Caco-2 (cell line): ENCODE results near the gene ELF3. TPM values are rescaled to one million over a fixed set of nuclear protein-coding genes. Genes with fewer than 3 reads are reported as not detected.

Experiments
- BruUV-seq: library from RNA; stranded (reverse); fragments of 400-500 nt; replicated peaks from 2 replicates; lab custom pipeline; 2021; lab: Mats Ljungman, UMichigan
- CTCF ChIA-PET: fragments of 300-600 bp; sonication (Branson Sonifier 250); formaldehyde crosslinking; loops from one replicate; lab custom pipeline; 2022; ENCODE audit warnings: antibody characterized with exemption; lab: Charles Lee
- POLR2A ChIA-PET: fragments of 300-600 bp; sonication (Branson Sonifier 250); formaldehyde crosslinking; loops from one replicate; lab custom pipeline; 2022; ENCODE audit warnings: antibody characterized with exemption; lab: Charles Lee
- DNase-seq, 2 experiments: peaks; one replicate each; pipeline versions ENCODE4 v3.0.0 to v3.0.0-alpha.2; 2020 to 2022
- H3K27me3 ChIP-seq: replicated peaks from 2 replicates; pipeline ENCODE4 v1.6.0; 2011; ENCODE audit warnings: low read length; ENCODE audit not compliant: control insufficient read depth, insufficient read depth
- H3K36me3 ChIP-seq: 2 replicates; pipeline ENCODE4 v1.5.1; 2011; ENCODE audit warnings: low read length; ENCODE audit not compliant: control insufficient read depth, insufficient read depth
- H3K4me1 ChIP-seq: fragments of 250-450 bp; sonication (Bioruptor Pico); 2 replicates; pipeline ENCODE4 v1.5.1; 2020; ENCODE audit warnings: mild to moderate bottlenecking
- H3K4me3 ChIP-seq: 2 replicates; pipeline ENCODE4 v1.5.1; 2011; ENCODE audit warnings: low read depth, mild to moderate bottlenecking, control low read depth, low read length
- H3K9me3 ChIP-seq: fragments of 250-450 bp; sonication (Bioruptor Pico); 2 replicates; pipeline ENCODE4 v1.5.1; 2020; ENCODE audit warnings: mild to moderate bottlenecking, moderate library complexity
- H3K27ac Mint-ChIP-seq: one replicate; pipeline ENCODE4 v1.8.0; 2022; ENCODE audit warnings: mixed read lengths; ENCODE audit not compliant: unreplicated experiment
- H3K27me3 Mint-ChIP-seq: one replicate; pipeline ENCODE4 v1.8.0; 2022; ENCODE audit warnings: mixed read lengths; ENCODE audit not compliant: insufficient read depth, unreplicated experiment
- H3K36me3 Mint-ChIP-seq: one replicate; pipeline ENCODE4 v1.8.0; 2022; ENCODE audit warnings: mild to moderate bottlenecking, mixed read lengths; ENCODE audit not compliant: insufficient read depth, unreplicated experiment
- H3K4me1 Mint-ChIP-seq: one replicate; pipeline ENCODE4 v1.8.0; 2022; ENCODE audit warnings: low read depth, mixed read lengths; ENCODE audit not compliant: unreplicated experiment
- H3K4me3 Mint-ChIP-seq: one replicate; pipeline ENCODE4 v1.8.0; 2022; ENCODE audit warnings: mild to moderate bottlenecking, moderate library complexity, mixed read lengths; ENCODE audit not compliant: unreplicated experiment
- H3K9me3 Mint-ChIP-seq: one replicate; pipeline ENCODE4 v1.8.0; 2022; ENCODE audit warnings: mixed read lengths; ENCODE audit not compliant: unreplicated experiment
- CTCF ChIP-seq, 2 experiments: fragments of 200-600 bp in 1 of 2; IDR thresholded peaks; 1 replicate in 1 of 2; 2 replicates in 1 of 2; pipeline versions ENCODE4 v1.5.1 to v1.8.0; 2011 to 2022; ENCODE audit warnings: antibody characterized with exemption in 1 of 2, control low read depth in 1 of 2, inconsistent platforms in 1 of 2, low read depth in 1 of 2, low read length in 1 of 2, mild to moderate bottlenecking in 1 of 2, moderate library complexity in 1 of 2; ENCODE audit not compliant: insufficient read depth in 1 of 2, severe bottlenecking in 1 of 2, unreplicated experiment in 1 of 2
- intact Hi-C: fragments of 100-400 bp; cut with micrococcal nuclease; formaldehyde crosslinking; loops from one replicate; pipeline ENCODE4 v1.10.0; 2022; ENCODE audit not compliant: unreplicated experiment
- total RNA-seq: library from RNA; stranded (reverse); gene quantifications from 2 replicates; pipeline ENCODE4 v1.2.3, GENCODE V29; 2022

The ELF3 gene
- total RNA-seq, 1 experiment from 2014 or later: 116 TPM

- DNase-seq: no peak
- intact Hi-C loops: no loop called here
- TF ChIP-seq CTCF (IDR thresholded peaks at IDR 0.05; ENCODE audit: insufficient read depth in 1 of 2, low read depth in 1 of 2, low read length in 1 of 2, severe bottlenecking in 1 of 2, unreplicated experiment in 1 of 2): no peak
- Histone ChIP-seq H3K4me1 (peaks cover 32% of the 10 kb centered on the region), H3K4me3 (no peak overlapping the region), H3K27me3 (no peaks in the 10 kb centered on the region), H3K36me3 (peaks cover 4% of the 10 kb centered on the region; the same call in 1 of the 2 replicates), H3K9me3 (no peaks in the 10 kb centered on the region)
- ChIA-PET CTCF (interaction anchor here (4.9 kb wide), 1 partner anchor 117 kb away, joined by 30 read pairs; no protein-coding TSS in a partner anchor), POLR2A (no interaction called here)
- Mint-ChIP-seq H3K27me3 (no peaks in the 10 kb centered on the region), H3K36me3 (peaks cover 95% of the 10 kb centered on the region), H3K4me3 (no peak overlapping the region), H3K27ac (peak overlapping the region; percentile 26), H3K9me3 (no peaks in the 10 kb centered on the region), H3K4me1 (peaks cover 29% of the 10 kb centered on the region)
- BruUV-seq: no TSS peak
Measured at GRCh38 chr1:202002507-202002906, 7.9 kb upstream of the ELF3 start.

DNA sequence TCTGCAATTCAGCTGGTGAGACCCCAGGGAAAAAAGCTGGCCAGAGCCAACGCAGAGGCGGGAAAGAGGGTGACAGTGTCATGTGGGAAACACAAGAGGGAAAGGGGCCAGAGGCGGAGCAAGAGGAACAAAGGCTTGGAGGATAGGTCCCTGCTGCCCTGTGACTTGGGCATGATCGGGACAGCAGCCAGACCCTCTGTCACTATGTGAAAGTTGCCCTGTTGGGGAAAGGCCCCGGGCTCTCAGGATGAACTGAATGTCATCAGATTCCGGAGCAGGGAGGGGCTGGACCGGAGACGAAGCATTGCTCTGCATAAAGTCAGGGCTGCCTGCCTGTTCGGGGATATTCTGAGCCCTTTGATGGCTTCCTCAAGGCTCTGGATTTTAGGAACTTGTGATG lies 5.7 kb upstream of the ELF3 start:
- DNase-seq: no peak
- no peaks in the 10 kb centered on the region for H3K9me3 ChIP-seq
- ChIA-PET CTCF (interaction anchor here (1.1 kb wide), 1 partner anchor 114 kb away, joined by 3 read pairs; no protein-coding TSS in a partner anchor), POLR2A (no interaction called here)
- H3K4me1 ChIP-seq: peaks cover 48% of the 10 kb centered on the region
- Mint-ChIP-seq H3K27me3 (no peaks in the 10 kb centered on the region), H3K36me3 (peaks cover 90% of the 10 kb centered on the region), H3K27ac (peak overlapping the region; percentile 83), H3K4me1 (peaks cover 38% of the 10 kb centered on the region), H3K9me3 (no peaks in the 10 kb centered on the region), H3K4me3 (peak overlapping the region; percentile 37)
- no peak for TF ChIP-seq CTCF (IDR thresholded peaks at IDR 0.05; ENCODE audit: insufficient read depth in 1 of 2, low read depth in 1 of 2, low read length in 1 of 2, severe bottlenecking in 1 of 2, unreplicated experiment in 1 of 2)
- BruUV-seq: no TSS peak
- intact Hi-C loops: loop anchor here (5.0 kb wide), 1 partner anchor 43 kb away; no protein-coding TSS in a partner anchor
- H3K36me3 ChIP-seq: peaks cover 4% of the 10 kb centered on the region; the same call in 1 of the 2 replicates
- H3K27me3 ChIP-seq: no peaks in the 10 kb centered on the region
- H3K4me3 ChIP-seq: no peak overlapping the region

GRCh38 chr1:202005958-202006357 lies 4.4 kb upstream of the ELF3 start:
- Histone ChIP-seq H3K36me3 (peaks cover 4% of the 10 kb centered on the region; the same call in 1 of the 2 replicates), H3K4me3 (no peak overlapping the region), H3K4me1 (peaks cover 53% of the 10 kb centered on the region), H3K27me3 (no peaks in the 10 kb centered on the region), H3K9me3 (no peaks in the 10 kb centered on the region)
- Mint-ChIP-seq H3K36me3 (peaks cover 90% of the 10 kb centered on the region), H3K27ac (peak overlapping the region; percentile 80), H3K4me3 (peak overlapping the region; percentile 72), H3K27me3 (no peaks in the 10 kb centered on the region), H3K9me3 (no peaks in the 10 kb centered on the region), H3K4me1 (peaks cover 38% of the 10 kb centered on the region)
- no TSS peak for BruUV-seq
- intact Hi-C loops: loop anchor here (1.0 to 5.0 kb wide), 2 partner anchors 23 to 41 kb away; no protein-coding TSS in a partner anchor
- ChIA-PET POLR2A (no interaction called here), CTCF (interaction anchor here (1.1 to 2.1 kb wide), 2 partner anchors 110 to 112 kb away, joined by 3 to 5 read pairs; no protein-coding TSS in a partner anchor)
- peak; percentile 47 to 68 for TF ChIP-seq CTCF (IDR thresholded peaks at IDR 0.05; ENCODE audit: insufficient read depth in 1 of 2, low read depth in 1 of 2, low read length in 1 of 2, severe bottlenecking in 1 of 2, unreplicated experiment in 1 of 2)
- DNase-seq: peak in 1 of 2 experiments; percentile 58
